Stomach (tissue), 4 donors: ENCODE results near the gene KCTD14.

ENCODE experiments used
- POLR2A ChIP-seq, 4 donors: fragments of 450-650 bp; IDR thresholded peaks; one replicate each; pipeline ENCODE4 v1.6.1; 2016; ENCODE audit warnings: antibody characterized with exemption in 4 of 4, control low read depth in 2 of 4, mild to moderate bottlenecking in 1 of 4, moderate library complexity in 1 of 4
- TF ChIP-seq, protein P1 (sequence below), 7 experiments: fragments of 450-650 bp in 4 of 7; fragments of 200-600 bp in 3 of 7; sonication (generic) in 3 of 7; IDR thresholded peaks; one replicate each; pipeline ENCODE4 v1.5.1; 2016 to 2019; ENCODE audit warnings: antibody characterized with exemption in 7 of 7, control low read depth in 2 of 7, mild to moderate bottlenecking in 1 of 7

DNA sequence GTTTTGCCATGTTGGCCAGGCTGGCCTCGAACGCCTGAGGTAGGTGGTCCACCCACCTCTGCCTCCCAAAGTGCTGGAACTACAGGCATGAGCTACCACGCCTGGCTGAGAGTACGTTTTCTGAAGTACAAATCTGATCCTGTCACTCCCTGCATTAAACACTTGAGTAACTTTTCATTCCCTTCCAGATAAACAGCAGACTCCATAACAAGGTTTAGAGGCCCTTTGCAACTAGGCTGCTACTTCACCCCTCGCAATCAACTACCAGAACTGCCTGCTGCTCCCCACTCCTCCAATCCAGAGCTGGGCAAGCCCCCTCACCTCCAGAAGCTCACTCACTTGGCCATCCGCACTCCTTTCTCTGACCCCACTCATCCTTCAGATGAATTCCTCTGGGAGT lies 1.5 kb downstream of the KCTD14 start:
- TF ChIP-seq, protein P1, sequence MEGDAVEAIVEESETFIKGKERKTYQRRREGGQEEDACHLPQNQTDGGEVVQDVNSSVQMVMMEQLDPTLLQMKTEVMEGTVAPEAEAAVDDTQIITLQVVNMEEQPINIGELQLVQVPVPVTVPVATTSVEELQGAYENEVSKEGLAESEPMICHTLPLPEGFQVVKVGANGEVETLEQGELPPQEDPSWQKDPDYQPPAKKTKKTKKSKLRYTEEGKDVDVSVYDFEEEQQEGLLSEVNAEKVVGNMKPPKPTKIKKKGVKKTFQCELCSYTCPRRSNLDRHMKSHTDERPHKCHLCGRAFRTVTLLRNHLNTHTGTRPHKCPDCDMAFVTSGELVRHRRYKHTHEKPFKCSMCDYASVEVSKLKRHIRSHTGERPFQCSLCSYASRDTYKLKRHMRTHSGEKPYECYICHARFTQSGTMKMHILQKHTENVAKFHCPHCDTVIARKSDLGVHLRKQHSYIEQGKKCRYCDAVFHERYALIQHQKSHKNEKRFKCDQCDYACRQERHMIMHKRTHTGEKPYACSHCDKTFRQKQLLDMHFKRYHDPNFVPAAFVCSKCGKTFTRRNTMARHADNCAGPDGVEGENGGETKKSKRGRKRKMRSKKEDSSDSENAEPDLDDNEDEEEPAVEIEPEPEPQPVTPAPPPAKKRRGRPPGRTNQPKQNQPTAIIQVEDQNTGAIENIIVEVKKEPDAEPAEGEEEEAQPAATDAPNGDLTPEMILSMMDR (IDR thresholded peaks at IDR 0.05), result no peak
- no peak for TF ChIP-seq POLR2A (IDR thresholded peaks at IDR 0.05)
